Esophagus squamous epithelium (tissue), 4 donors: Measurements from ENCODE around the gene EPS8L1.

Source experiments
- CTCF ChIP-seq, 6 experiments: fragments of 450-650 bp in 4 of 6; fragments of 200-600 bp in 2 of 6; sonication (generic) in 2 of 6; IDR thresholded peaks; one replicate each; pipeline ENCODE4 v1.5.1; 2016 to 2019; ENCODE audit warnings: antibody characterized with exemption in 6 of 6, mild to moderate bottlenecking in 4 of 6, moderate library complexity in 4 of 6
- POLR2A ChIP-seq, 4 donors: fragments of 450-650 bp; IDR thresholded peaks; one replicate each; pipeline ENCODE4 v1.6.1; 2017; ENCODE audit warnings: antibody characterized with exemption in 4 of 4, mild to moderate bottlenecking in 4 of 4, moderate library complexity in 3 of 4

- TF ChIP-seq CTCF (IDR thresholded peaks at IDR 0.05) (no peak), POLR2A (IDR thresholded peaks at IDR 0.05) (no peak)
These were observed 33.0 kb upstream of the EPS8L1 start for GRCh38 chr19:55042688-55043087.
